Measurements from ENCODE around the gene LRP1B.

LRP1B gene

GRCh38 chr2:141440072-141440635, 690.7 kb downstream of the LRP1B start:
- H3K4me2 ChIP-seq: no peak overlapping the region
- H3K4me1 ChIP-seq (ENCODE audit: low read depth, poor library complexity, severe bottlenecking): no peaks in the 10 kb centered on the region
- no peak overlapping the region for H3K9ac ChIP-seq
- H3K27me3 ChIP-seq (ENCODE audit: insufficient read depth, low read depth): no peaks in the 10 kb centered on the region
- no peak overlapping the region for H3K27ac ChIP-seq
- H3K79me2 ChIP-seq (ENCODE audit: insufficient read depth, low read depth): no peaks in the 10 kb centered on the region
- TF ChIP-seq, protein P1, sequence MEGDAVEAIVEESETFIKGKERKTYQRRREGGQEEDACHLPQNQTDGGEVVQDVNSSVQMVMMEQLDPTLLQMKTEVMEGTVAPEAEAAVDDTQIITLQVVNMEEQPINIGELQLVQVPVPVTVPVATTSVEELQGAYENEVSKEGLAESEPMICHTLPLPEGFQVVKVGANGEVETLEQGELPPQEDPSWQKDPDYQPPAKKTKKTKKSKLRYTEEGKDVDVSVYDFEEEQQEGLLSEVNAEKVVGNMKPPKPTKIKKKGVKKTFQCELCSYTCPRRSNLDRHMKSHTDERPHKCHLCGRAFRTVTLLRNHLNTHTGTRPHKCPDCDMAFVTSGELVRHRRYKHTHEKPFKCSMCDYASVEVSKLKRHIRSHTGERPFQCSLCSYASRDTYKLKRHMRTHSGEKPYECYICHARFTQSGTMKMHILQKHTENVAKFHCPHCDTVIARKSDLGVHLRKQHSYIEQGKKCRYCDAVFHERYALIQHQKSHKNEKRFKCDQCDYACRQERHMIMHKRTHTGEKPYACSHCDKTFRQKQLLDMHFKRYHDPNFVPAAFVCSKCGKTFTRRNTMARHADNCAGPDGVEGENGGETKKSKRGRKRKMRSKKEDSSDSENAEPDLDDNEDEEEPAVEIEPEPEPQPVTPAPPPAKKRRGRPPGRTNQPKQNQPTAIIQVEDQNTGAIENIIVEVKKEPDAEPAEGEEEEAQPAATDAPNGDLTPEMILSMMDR (conservative IDR thresholded peaks at IDR 0.05; ENCODE audit: low read depth, low read length): no peak
- H3K4me3 ChIP-seq (IDR thresholded peaks at IDR 0.05; ENCODE audit: insufficient read depth, low read depth, low read length): no peak overlapping the region
- no peaks in the 10 kb centered on the region for H3K36me3 ChIP-seq (ENCODE audit: insufficient read depth)
- no peaks in the 10 kb centered on the region for H4K20me1 ChIP-seq (ENCODE audit: insufficient read depth)
- no peak overlapping the region for H2AFZ ChIP-seq (ENCODE audit: low read depth)

DNA sequence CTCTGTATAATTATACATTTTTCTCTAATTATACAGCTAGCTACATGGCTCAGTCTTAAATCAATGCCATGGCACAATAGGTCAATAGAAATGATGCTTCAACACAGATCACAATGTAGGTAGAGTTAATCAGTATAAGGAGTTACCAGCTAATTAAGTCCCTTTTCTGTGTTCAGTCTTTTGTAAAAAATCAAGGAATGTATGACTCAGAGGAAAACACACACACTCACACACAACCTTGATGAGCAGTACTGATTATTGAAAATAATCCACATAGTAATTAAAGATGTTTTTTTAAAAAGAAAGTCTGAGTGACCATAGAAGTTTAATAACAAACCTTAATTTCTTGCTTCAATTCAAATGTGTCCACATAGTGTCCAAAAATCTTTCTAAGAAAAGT, 691.3 kb downstream of the LRP1B start:
- H3K27ac ChIP-seq: no peak overlapping the region
- H4K20me1 ChIP-seq (ENCODE audit: insufficient read depth): no peaks in the 10 kb centered on the region
- H3K36me3 ChIP-seq (ENCODE audit: insufficient read depth): no peaks in the 10 kb centered on the region
- no peak overlapping the region for H2AFZ ChIP-seq (ENCODE audit: low read depth)
- no peaks in the 10 kb centered on the region for H3K4me1 ChIP-seq (ENCODE audit: low read depth, poor library complexity, severe bottlenecking)
- no peaks in the 10 kb centered on the region for H3K27me3 ChIP-seq (ENCODE audit: insufficient read depth, low read depth)
- no peak overlapping the region for H3K4me3 ChIP-seq (IDR thresholded peaks at IDR 0.05; ENCODE audit: insufficient read depth, low read depth, low read length)
- TF ChIP-seq, protein P1 (conservative IDR thresholded peaks at IDR 0.05; ENCODE audit: low read depth, low read length): no peak
- no peak overlapping the region for H3K9ac ChIP-seq
- H3K79me2 ChIP-seq (ENCODE audit: insufficient read depth, low read depth): no peaks in the 10 kb centered on the region
- H3K4me2 ChIP-seq: no peak overlapping the region

DNA sequence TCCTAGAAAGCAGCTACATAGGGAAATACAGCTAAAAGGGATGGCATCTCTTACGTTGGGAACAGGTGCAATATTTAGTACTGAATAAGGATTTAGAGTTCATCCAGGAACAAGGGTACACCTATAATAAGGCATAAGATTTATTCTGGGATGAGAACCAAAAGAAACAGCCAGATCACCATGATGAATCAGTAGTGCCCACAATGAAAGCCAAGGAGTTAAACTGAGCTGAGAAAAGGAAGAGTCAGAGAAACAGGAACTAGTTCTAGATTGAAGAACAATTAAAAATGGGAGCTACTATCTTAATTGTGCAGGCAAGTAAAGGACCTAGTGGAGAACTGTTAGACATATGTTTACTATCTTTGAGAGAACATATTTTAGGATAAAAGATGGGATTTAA, 692.3 kb downstream of the LRP1B start:
- H3K4me2 ChIP-seq: no peak overlapping the region
- no peaks in the 10 kb centered on the region for H3K36me3 ChIP-seq (ENCODE audit: insufficient read depth)
- TF ChIP-seq, protein P1 (conservative IDR thresholded peaks at IDR 0.05; ENCODE audit: low read depth, low read length): no peak
- H3K9ac ChIP-seq: no peak overlapping the region
- no peaks in the 10 kb centered on the region for H3K79me2 ChIP-seq (ENCODE audit: insufficient read depth, low read depth)
- H3K27ac ChIP-seq: no peak overlapping the region
- no peaks in the 10 kb centered on the region for H3K4me1 ChIP-seq (ENCODE audit: low read depth, poor library complexity, severe bottlenecking)
- no peaks in the 10 kb centered on the region for H3K27me3 ChIP-seq (ENCODE audit: insufficient read depth, low read depth)
- H3K4me3 ChIP-seq (IDR thresholded peaks at IDR 0.05; ENCODE audit: insufficient read depth, low read depth, low read length): no peak overlapping the region
- H4K20me1 ChIP-seq (ENCODE audit: insufficient read depth): no peaks in the 10 kb centered on the region
- H2AFZ ChIP-seq (ENCODE audit: low read depth): no peak overlapping the region

GRCh38 chr2:141437521-141437920, 693.3 kb downstream of the LRP1B start:
- TF ChIP-seq, protein P1 (conservative IDR thresholded peaks at IDR 0.05; ENCODE audit: low read depth, low read length): no peak
- Histone ChIP-seq H3K36me3 (ENCODE audit: insufficient read depth) (no peaks in the 10 kb centered on the region), H3K4me1 (ENCODE audit: low read depth, poor library complexity, severe bottlenecking) (no peaks in the 10 kb centered on the region), H3K4me3 (IDR thresholded peaks at IDR 0.05; ENCODE audit: insufficient read depth, low read depth, low read length) (no peak overlapping the region), H3K27ac (no peak overlapping the region), H4K20me1 (ENCODE audit: insufficient read depth) (no peaks in the 10 kb centered on the region), H2AFZ (ENCODE audit: low read depth) (no peak overlapping the region), H3K4me2 (no peak overlapping the region), H3K27me3 (ENCODE audit: insufficient read depth, low read depth) (no peaks in the 10 kb centered on the region), H3K9ac (no peak overlapping the region), H3K79me2 (ENCODE audit: insufficient read depth, low read depth) (no peaks in the 10 kb centered on the region)

Measured in KMS-11 (cell line).